Tibial nerve (tissue), 4 donors: ENCODE data around the gene FXYD6. TPM values are rescaled to one million over a fixed set of nuclear protein-coding genes. Genes with fewer than 3 reads are reported as not detected.

Source experiments
- DNase-seq, 2 donors: peaks; one replicate each; pipeline ENCODE4 v3.0.0-alpha.2; 2019; ENCODE audit warnings: low spot score in 2 of 2
- H3K27ac ChIP-seq, 4 donors: fragments of 200-600 bp; sonication (generic) in 3 of 4; one replicate each; pipeline ENCODE4 v1.5.1; 2017 to 2019; ENCODE audit warnings: mild to moderate bottlenecking in 1 of 4
- H3K27me3 ChIP-seq, 2 donors: fragments of 200-600 bp; sonication (generic) in 1 of 2; one replicate each; pipeline versions ENCODE4 v1.5.1 to v1.6.0; 2017 to 2019
- H3K36me3 ChIP-seq, 3 donors: fragments of 200-600 bp; sonication (generic); one replicate each; pipeline ENCODE4 v1.5.1; 2018 to 2019
- H3K4me1 ChIP-seq, 4 donors: fragments of 200-600 bp; sonication (generic) in 3 of 4; one replicate each; pipeline ENCODE4 v1.5.1; 2017 to 2019
- H3K4me3 ChIP-seq, 4 donors: fragments of 200-600 bp; sonication (generic) in 3 of 4; one replicate each; pipeline ENCODE4 v1.5.1; 2017 to 2019; ENCODE audit warnings: mild to moderate bottlenecking in 1 of 4, moderate library complexity in 1 of 4
- H3K9me3 ChIP-seq, 4 donors: fragments of 200-600 bp; sonication (generic) in 3 of 4; one replicate each; pipeline ENCODE4 v1.5.1; 2017 to 2019
- EP300 ChIP-seq, 2 donors: sonication (generic); formaldehyde crosslinking; IDR thresholded peaks; one replicate each; pipeline ENCODE4 v1.6.1; 2017; ENCODE audit warnings: antibody characterized with exemption in 2 of 2, mild to moderate bottlenecking in 1 of 2
- POLR2A ChIP-seq, 2 donors: fragments of 450-650 bp; IDR thresholded peaks; one replicate each; pipeline ENCODE4 v1.6.1; 2017; ENCODE audit warnings: antibody characterized with exemption in 2 of 2, mild to moderate bottlenecking in 2 of 2, moderate library complexity in 2 of 2
- WGBS, 2 donors: methylation state at CpG; one replicate each; pipeline ENCODE4 v1.1.5; 2018; 5-methylcytosine and 5-hydroxymethylcytosine counted together
- total RNA-seq, 4 donors: library from RNA; depleted of rRNA; stranded (reverse); fragments of >200 nt; gene quantifications; one replicate each; pipeline ENCODE4 v1.1.0, GENCODE V29; 2016
- TF ChIP-seq, protein P1 (sequence below), 5 experiments: fragments of 200-600 bp in 3 of 5; fragments of 450-650 bp in 2 of 5; sonication (generic) in 3 of 5; IDR thresholded peaks; one replicate each; pipeline ENCODE4 v1.5.1; 2016 to 2019; ENCODE audit warnings: antibody characterized with exemption in 5 of 5, mild to moderate bottlenecking in 3 of 5, moderate library complexity in 2 of 5

FXYD6 gene
- total RNA-seq, 4 donors from 2014 or later: 29.4 to 74.1 (median 65.7) TPM

DNA sequence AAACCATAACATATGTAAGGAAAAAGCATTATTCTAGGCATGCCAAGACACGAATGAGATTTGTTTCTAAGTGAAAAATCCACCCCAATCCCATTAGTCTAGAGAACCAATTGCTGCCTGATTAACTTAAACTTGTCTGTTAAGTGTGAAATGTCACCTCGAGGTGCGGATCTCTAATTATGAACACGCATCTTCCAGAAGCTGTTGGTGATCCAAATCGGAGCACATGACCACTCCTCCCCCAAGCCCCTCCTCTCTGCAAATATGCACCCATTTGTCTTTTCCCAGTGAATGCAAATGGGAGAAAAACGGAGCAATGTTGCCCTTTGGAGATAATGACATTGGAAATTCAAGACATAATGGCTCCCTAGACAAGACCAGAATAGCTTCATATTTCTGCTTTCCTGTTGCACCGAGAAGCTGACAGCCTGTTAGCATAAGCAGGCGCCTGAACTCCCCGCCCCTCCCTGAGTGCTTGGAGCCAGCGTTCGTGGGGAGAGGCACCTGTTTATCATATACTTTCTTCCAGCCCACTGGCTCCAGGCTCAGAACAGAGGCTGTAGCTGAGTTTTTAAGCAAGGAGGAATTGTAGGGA lies 6.0 kb upstream of the FXYD6 start:
- WGBS, 2 donors: 38 to 46% methylated on average over 11 of the region's 11 CpGs
- H3K27ac ChIP-seq: no peak overlapping the region
- TF ChIP-seq, protein P1, sequence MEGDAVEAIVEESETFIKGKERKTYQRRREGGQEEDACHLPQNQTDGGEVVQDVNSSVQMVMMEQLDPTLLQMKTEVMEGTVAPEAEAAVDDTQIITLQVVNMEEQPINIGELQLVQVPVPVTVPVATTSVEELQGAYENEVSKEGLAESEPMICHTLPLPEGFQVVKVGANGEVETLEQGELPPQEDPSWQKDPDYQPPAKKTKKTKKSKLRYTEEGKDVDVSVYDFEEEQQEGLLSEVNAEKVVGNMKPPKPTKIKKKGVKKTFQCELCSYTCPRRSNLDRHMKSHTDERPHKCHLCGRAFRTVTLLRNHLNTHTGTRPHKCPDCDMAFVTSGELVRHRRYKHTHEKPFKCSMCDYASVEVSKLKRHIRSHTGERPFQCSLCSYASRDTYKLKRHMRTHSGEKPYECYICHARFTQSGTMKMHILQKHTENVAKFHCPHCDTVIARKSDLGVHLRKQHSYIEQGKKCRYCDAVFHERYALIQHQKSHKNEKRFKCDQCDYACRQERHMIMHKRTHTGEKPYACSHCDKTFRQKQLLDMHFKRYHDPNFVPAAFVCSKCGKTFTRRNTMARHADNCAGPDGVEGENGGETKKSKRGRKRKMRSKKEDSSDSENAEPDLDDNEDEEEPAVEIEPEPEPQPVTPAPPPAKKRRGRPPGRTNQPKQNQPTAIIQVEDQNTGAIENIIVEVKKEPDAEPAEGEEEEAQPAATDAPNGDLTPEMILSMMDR (IDR thresholded peaks at IDR 0.05): no peak
- TF ChIP-seq EP300 (IDR thresholded peaks at IDR 0.05) (no peak), POLR2A (IDR thresholded peaks at IDR 0.05) (no peak)
- H3K27me3 ChIP-seq: peaks cover 0 to 22% of the 10 kb centered on the region in 2 donors
- H3K9me3 ChIP-seq: no peaks in the 10 kb centered on the region
- DNase-seq: no peak
- H3K36me3 ChIP-seq: no peaks in the 10 kb centered on the region
- peaks cover 0 to 12% (median 0%) of the 10 kb centered on the region in 4 donors for H3K4me1 ChIP-seq
- no peak overlapping the region for H3K4me3 ChIP-seq

DNA sequence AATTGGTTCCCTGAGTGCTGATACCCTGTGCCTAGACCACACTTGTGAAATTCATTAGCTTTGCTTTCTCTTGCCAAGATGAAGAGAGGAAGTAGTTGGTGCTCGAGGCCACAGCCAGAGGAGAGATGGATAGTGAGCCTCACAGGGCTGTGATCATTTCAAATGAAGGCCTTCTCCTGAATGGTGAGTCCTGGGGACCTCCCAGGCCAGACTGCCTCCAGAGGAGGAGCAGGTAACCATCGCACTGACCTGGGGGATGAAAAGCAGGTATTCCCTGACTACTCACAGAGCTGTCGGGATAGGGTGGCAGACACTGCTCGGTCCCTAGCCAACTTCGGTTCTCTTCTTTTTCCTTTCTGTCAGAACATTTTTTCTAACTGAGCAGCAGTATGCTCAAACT lies 4.8 kb upstream of the FXYD6 start:
- 86 to 93% methylated on average over 5 of the region's 5 CpGs for WGBS, 2 donors
- Histone ChIP-seq H3K27me3 (peaks cover 0 to 34% of the 10 kb centered on the region in 2 donors), H3K4me1 (peaks cover 0 to 24% (median 2%) of the 10 kb centered on the region in 4 donors), H3K4me3 (no peak overlapping the region), H3K9me3 (no peaks in the 10 kb centered on the region), H3K27ac (no peak overlapping the region), H3K36me3 (no peaks in the 10 kb centered on the region)
- DNase-seq: no peak
- TF ChIP-seq EP300 (IDR thresholded peaks at IDR 0.05): no peak
- TF ChIP-seq, protein P1 (IDR thresholded peaks at IDR 0.05): no peak
- no peak for TF ChIP-seq POLR2A (IDR thresholded peaks at IDR 0.05)

DNA sequence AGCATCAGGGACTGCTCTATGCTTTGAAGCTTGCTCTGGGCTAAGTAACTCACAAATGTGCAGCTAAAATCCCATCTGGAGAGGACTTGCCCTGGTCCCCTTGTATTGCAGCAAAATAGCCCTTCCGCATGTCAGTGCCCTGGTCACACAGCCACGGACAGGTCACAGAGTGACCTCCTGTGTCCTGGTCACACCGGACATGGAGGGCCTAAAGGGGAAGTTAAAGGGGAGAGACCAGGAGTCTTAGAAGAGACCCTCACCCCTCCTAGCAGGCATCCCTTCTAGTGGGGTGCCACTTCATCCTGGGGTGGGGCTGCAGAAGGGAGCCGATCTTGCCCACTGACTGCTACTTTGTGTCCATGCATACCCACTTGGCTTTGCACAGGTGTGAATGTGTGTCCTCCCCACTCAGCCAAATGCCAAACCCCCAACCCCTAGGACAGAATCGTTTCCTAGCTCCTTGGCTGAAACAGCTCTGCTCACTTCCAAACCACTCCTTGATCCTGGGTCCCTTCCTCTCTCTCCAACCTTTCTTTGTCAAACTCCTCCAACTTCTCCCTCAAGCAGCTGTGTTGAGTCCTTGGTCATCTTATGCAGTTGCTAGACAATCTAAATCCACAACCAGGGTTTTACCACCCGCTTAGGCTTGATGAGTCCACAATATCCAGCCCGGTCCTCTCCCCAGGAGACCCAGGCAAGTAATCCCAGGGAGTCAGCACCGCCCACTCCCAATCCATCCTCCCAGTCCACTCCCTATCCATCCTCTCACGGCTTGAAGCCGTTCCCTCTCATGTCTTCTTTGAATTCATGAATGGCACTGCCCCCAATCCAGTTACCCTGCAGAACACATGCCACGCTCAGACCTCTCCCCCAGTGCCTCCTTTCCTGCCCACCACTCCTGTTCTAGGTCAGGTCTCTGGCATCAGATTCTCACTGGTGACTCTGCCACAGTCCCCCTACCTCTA lies 3.3 kb upstream of the FXYD6 start:
- Histone ChIP-seq H3K4me3 (no peak overlapping the region), H3K9me3 (no peaks in the 10 kb centered on the region), H3K4me1 (peaks cover 0 to 30% (median 6%) of the 10 kb centered on the region in 4 donors), H3K27me3 (peaks cover 0 to 48% of the 10 kb centered on the region in 2 donors), H3K36me3 (no peaks in the 10 kb centered on the region), H3K27ac (no peak overlapping the region)
- TF ChIP-seq POLR2A (IDR thresholded peaks at IDR 0.05) (no peak), EP300 (IDR thresholded peaks at IDR 0.05) (no peak)
- TF ChIP-seq, protein P1 (IDR thresholded peaks at IDR 0.05): no peak
- no peak for DNase-seq
- WGBS, 2 donors: 68 to 78% methylated on average over 11 of the region's 11 CpGs

DNA sequence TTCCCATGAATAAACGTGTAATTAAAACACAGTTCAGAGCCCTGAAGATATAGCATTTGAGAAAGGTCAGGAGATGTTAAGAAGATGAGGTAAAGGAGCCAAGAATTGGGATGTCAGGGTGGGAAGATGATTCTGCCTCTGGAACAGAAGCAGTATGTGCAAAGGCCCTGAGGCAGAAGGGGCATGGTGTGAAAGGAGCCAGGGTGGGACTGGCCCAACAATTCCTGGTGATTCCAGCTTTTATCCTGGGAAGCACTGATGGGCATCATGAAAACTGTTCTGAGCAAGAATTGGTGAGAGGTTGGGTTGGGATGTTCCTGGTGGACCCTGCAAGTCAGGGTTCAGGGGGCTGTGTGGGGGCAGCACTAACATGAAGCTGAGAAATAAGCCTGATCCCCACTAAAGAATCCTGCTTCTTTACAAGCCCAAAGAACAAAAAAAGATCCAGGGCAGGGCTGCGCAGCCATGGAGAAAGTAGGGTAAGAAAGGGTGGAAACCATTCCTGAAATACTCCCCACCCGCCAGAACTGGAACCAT lies 2.5 kb upstream of the FXYD6 start:
- H3K9me3 ChIP-seq: no peaks in the 10 kb centered on the region
- H3K27me3 ChIP-seq: peaks cover 0 to 51% of the 10 kb centered on the region in 2 donors
- no peak for DNase-seq
- H3K4me3 ChIP-seq: no peak overlapping the region
- no peaks in the 10 kb centered on the region for H3K36me3 ChIP-seq
- WGBS, 2 donors: 82 to 85% methylated on average over 3 of the region's 3 CpGs
- TF ChIP-seq POLR2A (IDR thresholded peaks at IDR 0.05) (no peak), EP300 (IDR thresholded peaks at IDR 0.05) (no peak)
- TF ChIP-seq, protein P1 (IDR thresholded peaks at IDR 0.05): no peak
- no peak overlapping the region for H3K27ac ChIP-seq
- peaks cover 0 to 38% (median 6%) of the 10 kb centered on the region in 4 donors for H3K4me1 ChIP-seq
